ENCODE data around the gene RAP1B.

The RAP1B gene

GRCh38 chr12:68613209-68613904 is 2.7 kb downstream of the RAP1B start:
- in situ Hi-C loops (cut with MboI; ENCODE audit: low pct_unique_long_range_greater_than_20kb, low sequenced_read_pairs, unreplicated experiment) = loop anchor here (25.0 kb wide), 1 partner anchor 251 kb away; no protein-coding TSS in a partner anchor
- DNase-seq (ENCODE audit: low spot score) = no peak
- TF ChIP-seq CTCF (IDR thresholded peaks at IDR 0.05; ENCODE audit: extremely low read depth, insufficient read depth, missing control alignments) = no peak

- DNase-seq (ENCODE audit: low spot score) = no peak
- TF ChIP-seq CTCF (IDR thresholded peaks at IDR 0.05; ENCODE audit: extremely low read depth, insufficient read depth, missing control alignments) = no peak
- in situ Hi-C loops (cut with MboI; ENCODE audit: low pct_unique_long_range_greater_than_20kb, low sequenced_read_pairs, unreplicated experiment) = loop anchor here (25.0 kb wide), 1 partner anchor 252 kb away; no protein-coding TSS in a partner anchor
Observed at GRCh38 chr12:68614105-68614679, 3.5 kb downstream of the RAP1B start.

- TF ChIP-seq CTCF (IDR thresholded peaks at IDR 0.05; ENCODE audit: extremely low read depth, insufficient read depth, missing control alignments) = no peak
- in situ Hi-C loops (cut with MboI; ENCODE audit: low pct_unique_long_range_greater_than_20kb, low sequenced_read_pairs, unreplicated experiment) = loop anchor here (25.0 kb wide), 1 partner anchor 252 kb away; no protein-coding TSS in a partner anchor
Observed at GRCh38 chr12:68614769-68615168, 4.1 kb downstream of the RAP1B start.

GRCh38 chr12:68617160-68617926 is 6.6 kb downstream of the RAP1B start:
- in situ Hi-C loops (cut with MboI; ENCODE audit: low pct_unique_long_range_greater_than_20kb, low sequenced_read_pairs, unreplicated experiment) = loop anchor here (25.0 kb wide), 1 partner anchor 255 kb away; no protein-coding TSS in a partner anchor
- TF ChIP-seq CTCF (IDR thresholded peaks at IDR 0.05; ENCODE audit: extremely low read depth, insufficient read depth, missing control alignments) = no peak
- DNase-seq (ENCODE audit: low spot score) = no peak

More at GRCh38 chr12:68614769-68615168, 4.1 kb downstream of the RAP1B start:
- DNase-seq (ENCODE audit: low spot score) = no peak

- in situ Hi-C loops (cut with MboI; ENCODE audit: low pct_unique_long_range_greater_than_20kb, low sequenced_read_pairs, unreplicated experiment) = loop anchor here (25.0 kb wide), 1 partner anchor 257 kb away; no protein-coding TSS in a partner anchor
- no peak for DNase-seq (ENCODE audit: low spot score)
- no peak for TF ChIP-seq CTCF (IDR thresholded peaks at IDR 0.05; ENCODE audit: extremely low read depth, insufficient read depth, missing control alignments)
Observed at GRCh38 chr12:68619541-68619940, 8.8 kb downstream of the RAP1B start.

Measured in GM13977 (cell line).